OCI-LY7 (cell line): ENCODE measurements around the gene EPHB1. TPM values are rescaled to one million over a fixed set of nuclear protein-coding genes. Genes with fewer than 3 reads are reported as not detected.

Experiments used
- BruUV-seq: library from RNA; stranded (reverse); fragments of 400-500 nt; replicated peaks from 2 replicates; lab custom pipeline; 2021; lab: Mats Ljungman, UMichigan
- CTCF ChIA-PET: fragments of 300-600 bp; sonication (Branson Sonifier 250); formaldehyde crosslinking; loops from one replicate; lab custom pipeline; 2022; ENCODE audit warnings: antibody characterized with exemption; ENCODE audit not compliant: unreplicated experiment; lab: Charles Lee
- POLR2A ChIA-PET: fragments of 300-600 bp; sonication (Branson Sonifier 250); formaldehyde crosslinking; loops from one replicate; lab custom pipeline; 2022; ENCODE audit warnings: antibody characterized with exemption; lab: Charles Lee
- DNase-seq: peaks from one replicate; pipeline ENCODE4 v3.0.0-alpha.2; 2015; ENCODE audit warnings: low spot score
- H2AFZ ChIP-seq: fragments of 200-600 bp; sonication (generic), shearing (Covaris generic); 2 replicates; pipeline ENCODE4 v1.6.1; 2014; ENCODE audit warnings: mild to moderate bottlenecking, antibody characterized with exemption, low read length, moderate library complexity
- H3K27ac ChIP-seq: fragments of 200-600 bp; sonication (generic); 2 replicates; pipeline ENCODE4 v1.5.1; 2014; ENCODE audit warnings: mixed run types, low read depth, mild to moderate bottlenecking, moderate library complexity, low read length, inconsistent platforms; ENCODE audit not compliant: poor library complexity, severe bottlenecking
- H3K36me3 ChIP-seq: fragments of 200-600 bp; sonication (generic); 2 replicates; pipeline ENCODE4 v1.6.1; 2014; ENCODE audit warnings: mild to moderate bottlenecking, antibody characterized with exemption, low read length, moderate library complexity, mixed read lengths; ENCODE audit not compliant: insufficient read depth
- H3K4me1 ChIP-seq: fragments of 200-600 bp; sonication (generic); 2 replicates; pipeline ENCODE4 v1.5.1; 2014; ENCODE audit warnings: mild to moderate bottlenecking, low read length; ENCODE audit not compliant: insufficient read depth, poor library complexity, severe bottlenecking
- H3K4me2 ChIP-seq: fragments of 200-600 bp; sonication (generic); 2 replicates; pipeline ENCODE4 v1.6.1; 2014; ENCODE audit warnings: mild to moderate bottlenecking, low read length
- H3K4me3 ChIP-seq: fragments of 200-600 bp; sonication (generic); 2 replicates; pipeline ENCODE4 v1.5.1; 2014; ENCODE audit warnings: mild to moderate bottlenecking, low read depth, low read length; ENCODE audit not compliant: poor library complexity, severe bottlenecking
- H3K79me2 ChIP-seq: fragments of 200-600 bp; sonication (generic); 2 replicates; pipeline ENCODE4 v1.6.1; 2016; ENCODE audit warnings: low read depth, mild to moderate bottlenecking, low read length, moderate library complexity, mixed read lengths; ENCODE audit not compliant: insufficient read depth
- H3K9me2 ChIP-seq: fragments of 200-600 bp; sonication (generic); 2 replicates; pipeline ENCODE4 v1.6.1; 2016; ENCODE audit warnings: mild to moderate bottlenecking, low read length, mixed read lengths; ENCODE audit not compliant: insufficient read depth
- H3K9me3 ChIP-seq: fragments of 200-600 bp; sonication (generic); 2 replicates; pipeline ENCODE4 v1.6.1; 2014; ENCODE audit warnings: mild to moderate bottlenecking, mixed run types, low read length, mixed read lengths
- H4K20me1 ChIP-seq: fragments of 200-600 bp; sonication (generic); 2 replicates; pipeline ENCODE4 v1.6.1; 2014; ENCODE audit warnings: mild to moderate bottlenecking, antibody characterized with exemption, low read length, moderate library complexity, mixed read lengths; ENCODE audit not compliant: insufficient read depth
- CTCF ChIP-seq: fragments of 200-600 bp; sonication (generic); conservative IDR thresholded peaks from 2 replicates; pipeline ENCODE4 v1.5.1; 2014; ENCODE audit warnings: mild to moderate bottlenecking, antibody characterized with exemption, low read length, moderate library complexity, mixed read lengths
- EZH2phosphoT487 ChIP-seq: fragments of 200-600 bp; sonication (generic); IDR thresholded peaks from 2 replicates; pipeline ENCODE4 v1.6.1; 2018; ENCODE audit warnings: low read depth, borderline replicate concordance, mild to moderate bottlenecking, mixed run types, antibody characterized with exemption, low read length, moderate library complexity, mixed read lengths
- intact Hi-C: fragments of 100-400 bp; cut with micrococcal nuclease; formaldehyde crosslinking; loops from one replicate; pipeline ENCODE4 v1.10.0; 2022; ENCODE audit not compliant: unreplicated experiment
- total RNA-seq, 2 experiments: library from RNA; depleted of rRNA in 1 of 2; stranded (reverse); fragments of >200 nt in 1 of 2; shearing (Covaris generic) in 1 of 2; gene quantifications; 2 replicates each; pipeline ENCODE4 v1.2.3, GENCODE V29; 2014 to 2022

The EPHB1 gene
- total RNA-seq, 2 experiments from 2014 or later: 0.54 to 1.3 TPM

- Histone ChIP-seq H3K9me3 (no peaks in the 10 kb centered on the region), H4K20me1 (no peaks in the 10 kb centered on the region), H3K36me3 (no peaks in the 10 kb centered on the region), H3K4me3 (no peak overlapping the region), H2AFZ (no peak overlapping the region), H3K4me1 (no peaks in the 10 kb centered on the region), H3K9me2 (no peaks in the 10 kb centered on the region), H3K4me2 (no peak overlapping the region), H3K27ac (no peak overlapping the region), H3K79me2 (no peaks in the 10 kb centered on the region)
- BruUV-seq: no TSS peak
- POLR2A ChIA-PET: no interaction called here
- no peak for DNase-seq
- intact Hi-C loops: no loop called here
- no peak for TF ChIP-seq EZH2phosphoT487
- TF ChIP-seq CTCF: no peak
- CTCF ChIA-PET: no interaction called here
Measured at GRCh38 chr3:134928392-134928791, 133.3 kb downstream of the EPHB1 start.

- ChIA-PET CTCF (no interaction called here), POLR2A (no interaction called here)
- no peaks in the 10 kb centered on the region for H3K79me2 ChIP-seq
- no peaks in the 10 kb centered on the region for H3K9me2 ChIP-seq
- no peak overlapping the region for H3K27ac ChIP-seq
- H2AFZ ChIP-seq: no peak overlapping the region
- no peak overlapping the region for H3K4me2 ChIP-seq
- H3K36me3 ChIP-seq: no peaks in the 10 kb centered on the region
- H3K9me3 ChIP-seq: no peaks in the 10 kb centered on the region
- TF ChIP-seq CTCF (no peak), EZH2phosphoT487 (no peak)
- BruUV-seq: no TSS peak
- no peak for DNase-seq
- intact Hi-C loops: no loop called here
- no peak overlapping the region for H3K4me3 ChIP-seq
- no peaks in the 10 kb centered on the region for H3K4me1 ChIP-seq
- H4K20me1 ChIP-seq: no peaks in the 10 kb centered on the region
Measured at GRCh38 chr3:134928819-134929218, 133.8 kb downstream of the EPHB1 start.

- Histone ChIP-seq H3K79me2 (no peaks in the 10 kb centered on the region), H3K9me2 (no peaks in the 10 kb centered on the region), H3K27ac (no peak overlapping the region), H3K4me1 (no peaks in the 10 kb centered on the region), H3K4me3 (no peak overlapping the region), H3K9me3 (no peaks in the 10 kb centered on the region), H4K20me1 (no peaks in the 10 kb centered on the region), H3K36me3 (no peaks in the 10 kb centered on the region), H3K4me2 (no peak overlapping the region), H2AFZ (no peak overlapping the region)
- TF ChIP-seq CTCF: no peak
- no peak for TF ChIP-seq EZH2phosphoT487
- no TSS peak for BruUV-seq
- intact Hi-C loops: no loop called here
- DNase-seq: no peak
- CTCF ChIA-PET: no interaction called here
- POLR2A ChIA-PET: no interaction called here
Measured at GRCh38 chr3:134929976-134930375, 134.9 kb downstream of the EPHB1 start.
